ENCODE measurements around the gene HINT2.

Gene HINT2

GRCh38 chr9:35811381-35812024, 3.3 kb downstream of the HINT2 start:
- no peak for DNase-seq

DNA sequence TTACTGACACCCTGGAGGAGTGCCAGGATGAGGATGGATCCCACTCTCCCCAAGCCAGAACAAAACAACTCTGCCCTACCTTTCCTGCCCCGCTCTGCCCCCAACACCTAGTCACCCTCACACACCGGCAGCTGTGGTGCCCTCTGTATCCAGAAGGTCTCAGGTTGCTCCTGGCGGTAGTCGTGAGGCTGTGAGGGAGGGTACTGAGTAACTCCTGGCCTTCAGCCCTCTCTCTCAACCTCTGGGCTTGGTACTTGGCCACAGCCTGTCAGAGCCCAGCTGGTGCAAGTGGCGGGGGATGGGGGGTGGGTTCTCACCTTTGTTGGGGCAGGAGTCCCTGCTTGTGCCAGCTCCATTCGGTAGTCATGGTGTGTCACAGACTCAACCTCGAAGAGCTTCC, 4.7 kb downstream of the HINT2 start:
- DNase-seq = no peak

DNA sequence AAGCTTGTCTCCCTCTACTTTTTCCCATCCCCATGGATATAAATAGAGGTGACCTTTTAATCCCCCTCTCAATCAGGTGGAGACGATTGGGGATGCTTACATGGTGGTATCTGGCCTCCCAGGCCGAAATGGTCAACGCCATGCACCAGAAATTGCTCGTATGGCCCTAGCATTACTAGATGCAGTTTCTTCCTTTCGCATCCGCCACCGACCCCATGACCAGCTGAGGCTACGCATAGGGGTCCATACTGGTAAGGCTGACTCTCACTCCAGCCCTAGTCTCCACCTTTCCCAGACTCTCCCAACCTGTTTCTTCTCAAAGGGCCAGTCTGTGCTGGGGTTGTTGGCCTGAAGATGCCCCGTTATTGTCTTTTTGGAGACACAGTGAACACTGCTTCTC, 6.4 kb downstream of the HINT2 start:
- DNase-seq = no peak

- no peak for DNase-seq
Observed at GRCh38 chr9:35806101-35806500, 8.7 kb downstream of the HINT2 start.

GRCh38 chr9:35801328-35802128, 13.3 kb downstream of the HINT2 start:
- DNase-seq = no peak

DNA sequence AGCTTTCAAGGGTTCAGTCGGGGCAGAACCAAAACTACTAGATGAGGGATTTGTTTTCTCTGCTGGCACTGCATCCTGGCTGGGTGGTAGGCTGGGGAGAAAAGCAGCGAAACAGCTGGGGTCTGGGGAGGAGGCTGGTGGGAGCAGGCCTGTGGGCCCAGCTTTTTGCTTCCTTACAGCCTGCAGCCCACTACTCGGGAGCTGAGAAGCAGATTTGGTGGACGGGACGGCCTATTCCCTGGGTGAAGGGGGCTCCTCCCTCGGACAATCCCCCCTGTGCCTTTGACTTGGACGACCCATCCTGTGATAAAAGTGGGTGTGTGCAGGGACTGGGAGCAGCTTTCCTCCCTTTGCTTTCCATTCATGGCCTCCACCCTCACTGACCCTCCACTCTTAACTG, 14.3 kb downstream of the HINT2 start:
- DNase-seq = no peak

GRCh38 chr9:35798658-35799374, 16.0 kb downstream of the HINT2 start:
- no peak for DNase-seq

- DNase-seq = no peak
Observed at GRCh38 chr9:35797311-35798109, 17.3 kb downstream of the HINT2 start.

DNA sequence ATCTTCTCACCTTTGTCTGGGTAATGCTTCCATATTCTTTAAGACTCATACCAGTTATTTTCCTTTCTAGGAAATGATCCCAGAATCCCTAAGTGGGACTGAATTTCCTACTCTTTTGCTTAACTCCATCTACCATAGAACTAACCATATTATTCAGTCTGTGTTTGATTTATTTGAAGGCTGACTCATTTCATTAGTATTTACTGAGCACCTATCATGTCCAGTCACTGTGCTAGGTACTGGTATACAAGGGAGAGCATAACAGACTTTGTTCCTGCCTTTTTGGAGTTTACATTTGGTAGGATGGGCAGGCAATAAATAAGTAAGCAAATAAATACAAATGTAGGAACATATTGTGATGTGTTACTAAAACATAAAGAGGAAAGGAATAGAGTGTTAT, 19.1 kb downstream of the HINT2 start:
- no peak for DNase-seq

GRCh38 chr9:35793461-35793860, 21.4 kb downstream of the HINT2 start:
- no peak for DNase-seq

GRCh38 chr9:35792826-35793225, 22.0 kb downstream of the HINT2 start:
- DNase-seq = no peak

DNA sequence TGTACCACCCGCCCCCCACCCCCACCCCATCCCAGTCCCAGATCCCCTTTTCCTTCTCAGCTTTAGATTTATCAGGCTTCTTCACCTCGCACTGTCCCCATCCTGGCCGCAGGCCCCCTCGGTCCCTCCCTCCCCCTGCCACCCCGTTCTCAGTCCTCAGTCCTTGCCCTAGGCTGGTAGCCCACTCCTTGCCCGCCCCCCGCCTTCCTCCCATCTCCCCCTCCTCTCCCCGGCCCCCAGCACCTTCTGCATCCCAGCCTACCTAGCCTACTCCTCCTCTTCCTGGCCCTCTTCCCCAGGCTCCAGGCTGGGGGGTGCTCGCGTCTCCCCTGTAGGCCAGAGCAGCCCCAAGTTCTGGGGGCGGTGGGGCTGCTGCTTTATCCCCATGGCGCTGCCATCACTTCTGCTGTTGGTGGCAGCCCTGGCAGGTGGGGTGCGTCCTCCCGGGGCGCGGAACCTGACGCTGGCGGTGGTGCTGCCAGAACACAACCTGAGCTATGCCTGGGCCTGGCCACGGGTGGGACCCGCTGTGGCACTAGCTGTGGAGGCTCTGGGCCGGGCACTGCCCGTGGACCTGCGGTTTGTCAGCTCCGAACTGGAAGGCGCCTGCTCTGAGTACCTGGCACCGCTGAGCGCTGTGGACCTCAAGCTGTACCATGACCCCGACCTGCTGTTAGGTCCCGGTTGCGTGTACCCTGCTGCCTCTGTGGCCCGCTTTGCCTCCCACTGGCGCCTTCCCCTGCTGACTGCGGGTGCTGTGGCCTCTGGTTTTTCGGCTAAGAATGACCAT, 22.6 kb downstream of the HINT2 start:
- no peak for DNase-seq

GRCh38 chr9:35791297-35791921, 23.4 kb downstream of the HINT2 start, which contains the start of gene NPR2:
Gene NPR2, plus strand, starts transcription at chr9:35791591. Its CDS starts 818 bp downstream, at chr9:35792409.
- no peak for DNase-seq

GRCh38 chr9:35790385-35791296, 24.2 kb downstream of the HINT2 start:
- peak; percentile 68 for DNase-seq

DNA sequence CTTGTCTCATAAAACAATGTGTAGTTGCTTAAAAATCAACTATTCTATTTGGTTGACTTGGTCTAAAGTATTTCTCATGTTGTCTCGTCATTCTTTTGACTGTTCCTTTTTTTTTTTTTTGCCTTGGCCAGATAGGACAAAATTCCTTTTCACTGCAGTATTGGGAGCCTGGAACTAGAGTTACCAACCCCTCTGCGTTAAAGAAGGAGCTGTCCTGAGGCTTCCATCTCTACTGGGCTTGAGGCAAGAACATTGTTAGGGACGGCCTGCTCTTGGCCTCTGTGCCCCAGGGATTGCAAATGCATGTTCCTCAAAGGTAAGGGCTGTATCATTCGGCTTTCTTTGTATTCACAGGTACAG, 24.8 kb downstream of the HINT2 start:
- no peak for DNase-seq

DNA sequence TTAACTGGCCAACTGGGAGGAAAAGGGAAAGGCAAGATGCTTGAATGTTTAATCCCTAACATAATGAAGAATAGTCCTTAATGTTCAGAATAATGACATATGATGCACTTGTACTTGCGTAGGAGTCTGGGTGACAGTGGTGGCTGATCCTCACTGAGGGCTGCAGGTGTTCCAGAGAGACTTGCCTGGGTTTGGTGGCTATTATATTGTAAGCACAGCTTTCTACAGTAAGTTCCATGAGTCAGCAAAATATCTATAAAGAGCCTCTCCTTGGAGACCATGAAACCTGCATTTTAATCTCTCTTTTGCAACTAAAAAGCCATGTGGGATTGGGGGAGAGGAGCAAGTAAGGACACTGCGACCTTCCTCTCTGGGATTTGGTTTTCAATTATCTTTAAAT, 25.3 kb downstream of the HINT2 start:
- no peak for DNase-seq

DNA sequence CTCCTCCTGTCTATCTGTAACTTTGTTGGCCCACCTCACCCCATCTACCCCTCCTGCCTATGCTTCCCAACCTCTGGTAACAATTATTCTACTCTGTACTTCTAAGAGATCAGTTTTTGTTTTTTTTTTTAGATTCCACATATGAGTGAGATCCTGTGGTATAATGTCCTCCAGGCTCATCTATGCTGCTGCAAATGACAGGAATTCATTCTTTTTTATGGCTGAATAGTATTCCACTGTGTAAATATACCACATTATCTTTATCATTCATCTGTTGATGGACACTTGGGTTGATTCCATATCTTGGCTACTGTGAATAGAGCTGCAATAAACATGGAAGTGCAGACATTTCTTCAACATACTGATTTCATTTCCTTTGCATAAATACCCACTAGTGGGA, 31.4 kb downstream of the HINT2 start:
- no peak for DNase-seq

- no peak for DNase-seq
Observed at GRCh38 chr9:35781066-35781465, 33.8 kb downstream of the HINT2 start.

GRCh38 chr9:35778496-35778895, 36.3 kb downstream of the HINT2 start:
- DNase-seq = no peak

- DNase-seq = peak; percentile 92
Observed at GRCh38 chr9:35776018-35776417, 38.8 kb downstream of the HINT2 start.
